ENCODE results near the gene KRT81.

GRCh38 chr12:52270541-52271070, 20.7 kb downstream of the KRT81 start:
- TF ChIP-seq CTCF (conservative IDR thresholded peaks at IDR 0.05; ENCODE audit: low read length) (no peak), EZH2phosphoT487 (IDR thresholded peaks at IDR 0.05; ENCODE audit: borderline replicate concordance) (no peak)
